Stomach (tissue), 4 donors: ENCODE measurements around the gene CNTNAP5.

Source experiments
- CTCF ChIP-seq, 7 experiments: fragments of 450-650 bp in 4 of 7; fragments of 200-600 bp in 3 of 7; sonication (generic) in 3 of 7; IDR thresholded peaks; one replicate each; pipeline ENCODE4 v1.5.1; 2016 to 2019; ENCODE audit warnings: antibody characterized with exemption in 7 of 7, control low read depth in 2 of 7, mild to moderate bottlenecking in 1 of 7
- EP300 ChIP-seq: sonication (generic); formaldehyde crosslinking; IDR thresholded peaks from one replicate; pipeline ENCODE4 v1.6.1; 2017; ENCODE audit warnings: antibody characterized with exemption
- POLR2AphosphoS5 ChIP-seq, 3 donors: sonication (generic); formaldehyde crosslinking; IDR thresholded peaks; one replicate each; pipeline ENCODE4 v1.6.1; 2016; ENCODE audit warnings: antibody characterized with exemption in 3 of 3

GRCh38 chr2:124369181-124369580 lies 344.1 kb downstream of the CNTNAP5 start:
- TF ChIP-seq CTCF (IDR thresholded peaks at IDR 0.05) (no peak), POLR2AphosphoS5 (IDR thresholded peaks at IDR 0.05) (no peak), EP300 (no peak)
